Karpas-422 (cell line): ENCODE measurements around the gene DAZAP2. TPM values are rescaled to one million over a fixed set of nuclear protein-coding genes. Genes with fewer than 3 reads are reported as not detected.

Source experiments
- DNase-seq: peaks from one replicate; pipeline ENCODE4 v3.0.0-alpha.2; 2015
- H2AFZ ChIP-seq: fragments of 200-600 bp; sonication (generic); 2 replicates; pipeline ENCODE4 v1.6.1; 2014; ENCODE audit warnings: antibody characterized with exemption, low read length, mixed read lengths
- H3K27ac ChIP-seq: fragments of 200-600 bp; sonication (generic); 2 replicates; pipeline ENCODE4 v1.5.1; 2014; ENCODE audit warnings: mild to moderate bottlenecking, low read length, moderate library complexity
- H3K27me3 ChIP-seq: fragments of 200-600 bp; sonication (generic); 2 replicates; pipeline ENCODE4 v1.6.1; 2014; ENCODE audit warnings: low read length, mixed read lengths
- H3K36me3 ChIP-seq: fragments of 200-600 bp; sonication (generic); 2 replicates; pipeline ENCODE4 v1.6.1; 2014; ENCODE audit warnings: low read length, mixed read lengths; ENCODE audit not compliant: insufficient read depth
- H3K4me1 ChIP-seq: fragments of 200-600 bp; sonication (generic); 2 replicates; pipeline ENCODE4 v1.6.1; 2014; ENCODE audit warnings: mild to moderate bottlenecking, low read length, mixed read lengths
- H3K4me2 ChIP-seq: fragments of 200-600 bp; sonication (generic); 2 replicates; pipeline ENCODE4 v1.6.1; 2014; ENCODE audit warnings: low read length, low read depth, mild to moderate bottlenecking; ENCODE audit not compliant: poor library complexity, severe bottlenecking
- H3K4me3 ChIP-seq: fragments of 200-600 bp; sonication (generic); 2 replicates; pipeline ENCODE4 v1.5.1; 2014; ENCODE audit warnings: mild to moderate bottlenecking, antibody characterized with exemption, low read length, mixed read lengths
- H3K79me2 ChIP-seq: fragments of 200-600 bp; sonication (generic); 2 replicates; pipeline ENCODE4 v1.6.1; 2014; ENCODE audit warnings: mild to moderate bottlenecking, low read length, mixed read lengths
- H3K9ac ChIP-seq: fragments of 200-600 bp; sonication (generic); 2 replicates; pipeline ENCODE4 v1.6.0; 2014; ENCODE audit warnings: low read length
- H3K9me2 ChIP-seq: fragments of 200-600 bp; sonication (generic), shearing (Covaris generic); replicated peaks from 2 replicates; pipeline ENCODE4 v1.6.0; 2014; ENCODE audit warnings: mild to moderate bottlenecking, low read length, moderate library complexity; ENCODE audit not compliant: insufficient read depth
- H3K9me3 ChIP-seq: fragments of 300-700, 200-600 bp; sonication (generic); 2 replicates; pipeline ENCODE4 v1.6.1; 2014; ENCODE audit warnings: low read length, mixed read lengths
- H4K20me1 ChIP-seq: fragments of 200-600 bp; sonication (generic); 2 replicates; pipeline ENCODE4 v1.6.1; 2014; ENCODE audit warnings: mild to moderate bottlenecking, antibody characterized with exemption, low read length, low read depth; ENCODE audit not compliant: insufficient read depth
- total RNA-seq: library from RNA; depleted of rRNA; stranded (reverse); fragments of >200 nt; shearing (Covaris generic); gene quantifications from 2 replicates; pipeline ENCODE4 v1.2.3, GENCODE V29; 2014; ENCODE audit warnings: low replicate concordance

The DAZAP2 gene
- total RNA-seq, 1 experiment from 2014 or later, result 362 TPM

- no peak overlapping the region for H3K27ac ChIP-seq
- H3K9me2 ChIP-seq, result no peaks in the 10 kb centered on the region
- no peaks in the 10 kb centered on the region for H4K20me1 ChIP-seq
- H3K79me2 ChIP-seq, result no peaks in the 10 kb centered on the region
- no peaks in the 10 kb centered on the region for H3K36me3 ChIP-seq
- no peak overlapping the region for H3K9ac ChIP-seq
- H3K4me2 ChIP-seq, result no peak overlapping the region
- DNase-seq, result no peak
- no peak overlapping the region for H3K4me3 ChIP-seq
- no peaks in the 10 kb centered on the region for H3K27me3 ChIP-seq
- H3K9me3 ChIP-seq, result no peaks in the 10 kb centered on the region
- no peaks in the 10 kb centered on the region for H3K4me1 ChIP-seq
- no peak overlapping the region for H2AFZ ChIP-seq
These were observed 9.4 kb upstream of the DAZAP2 start for GRCh38 chr12:51229116-51229809.

DNA sequence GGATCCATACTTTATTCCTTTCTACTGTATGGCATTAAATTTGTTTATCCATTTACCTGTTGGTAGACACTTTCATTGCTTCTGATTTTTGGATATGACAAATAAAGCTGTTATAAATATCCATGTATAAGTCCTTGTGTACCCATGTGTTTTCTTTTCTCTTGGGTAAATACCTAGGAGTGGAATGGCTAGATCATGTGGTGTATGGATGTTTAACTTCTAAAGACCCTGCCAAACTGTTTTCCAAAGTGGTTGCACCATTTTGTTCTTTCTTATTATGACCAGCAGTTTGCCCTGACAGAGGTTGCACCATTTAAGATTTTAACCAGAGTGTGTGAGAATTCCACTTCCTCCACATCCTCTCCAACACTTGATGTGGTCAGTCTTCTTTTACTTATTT, 6.0 kb upstream of the DAZAP2 start:
- no peaks in the 10 kb centered on the region for H3K27me3 ChIP-seq
- no peaks in the 10 kb centered on the region for H4K20me1 ChIP-seq
- no peak overlapping the region for H3K4me2 ChIP-seq
- H3K9me3 ChIP-seq, result no peaks in the 10 kb centered on the region
- H3K79me2 ChIP-seq, result no peaks in the 10 kb centered on the region
- no peak overlapping the region for H2AFZ ChIP-seq
- no peak overlapping the region for H3K27ac ChIP-seq
- H3K4me3 ChIP-seq, result no peak overlapping the region
- H3K9ac ChIP-seq, result no peak overlapping the region
- H3K9me2 ChIP-seq, result no peaks in the 10 kb centered on the region
- no peak for DNase-seq
- no peaks in the 10 kb centered on the region for H3K36me3 ChIP-seq
- H3K4me1 ChIP-seq, result no peaks in the 10 kb centered on the region

DNA sequence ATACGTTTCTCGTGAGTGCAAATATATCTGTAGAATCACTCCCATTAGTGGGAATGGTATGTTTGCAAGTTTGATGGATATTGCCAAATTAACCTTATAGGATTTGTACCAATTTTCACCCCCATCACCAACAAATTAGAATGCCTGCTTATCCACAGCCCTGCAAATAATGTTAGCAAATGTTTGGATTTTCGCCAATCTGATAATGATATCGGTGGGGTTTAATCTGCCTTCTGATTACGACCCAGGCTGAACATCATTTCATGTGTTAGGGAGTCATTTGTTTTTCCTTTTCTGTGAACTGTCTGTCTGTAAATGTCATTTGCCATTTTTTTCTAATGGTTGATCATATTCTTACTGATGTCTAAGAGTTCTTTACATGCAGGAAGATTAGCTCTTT, 4.1 kb upstream of the DAZAP2 start:
- Histone ChIP-seq H3K4me3 (no peak overlapping the region), H4K20me1 (no peaks in the 10 kb centered on the region), H3K27me3 (no peaks in the 10 kb centered on the region), H3K9ac (no peak overlapping the region), H3K4me2 (no peak overlapping the region), H3K79me2 (peaks cover 8% of the 10 kb centered on the region), H3K27ac (no peak overlapping the region), H2AFZ (no peak overlapping the region), H3K4me1 (peaks cover 6% of the 10 kb centered on the region), H3K9me3 (no peaks in the 10 kb centered on the region), H3K9me2 (no peaks in the 10 kb centered on the region), H3K36me3 (no peaks in the 10 kb centered on the region)
- no peak for DNase-seq

GRCh38 chr12:51238037-51238509, 553 bp upstream of the DAZAP2 start:
- peak overlapping the region; percentile 98 for H3K4me3 ChIP-seq
- peak overlapping the region; percentile 68 for H3K9ac ChIP-seq
- no peaks in the 10 kb centered on the region for H3K9me3 ChIP-seq
- H3K79me2 ChIP-seq, result peaks cover 25% of the 10 kb centered on the region
- no peaks in the 10 kb centered on the region for H3K9me2 ChIP-seq
- peaks cover 16% of the 10 kb centered on the region for H3K4me1 ChIP-seq
- H3K36me3 ChIP-seq, result peaks cover 14% of the 10 kb centered on the region; the same call in 1 of the 2 replicates
- no peaks in the 10 kb centered on the region for H3K27me3 ChIP-seq
- peak overlapping the region; percentile 70 for H2AFZ ChIP-seq
- DNase-seq, result no peak
- peak overlapping the region; percentile 76 for H3K4me2 ChIP-seq
- H3K27ac ChIP-seq, result no peak overlapping the region
- H4K20me1 ChIP-seq, result peaks cover 8% of the 10 kb centered on the region; the same call in 1 of the 2 replicates

DNA sequence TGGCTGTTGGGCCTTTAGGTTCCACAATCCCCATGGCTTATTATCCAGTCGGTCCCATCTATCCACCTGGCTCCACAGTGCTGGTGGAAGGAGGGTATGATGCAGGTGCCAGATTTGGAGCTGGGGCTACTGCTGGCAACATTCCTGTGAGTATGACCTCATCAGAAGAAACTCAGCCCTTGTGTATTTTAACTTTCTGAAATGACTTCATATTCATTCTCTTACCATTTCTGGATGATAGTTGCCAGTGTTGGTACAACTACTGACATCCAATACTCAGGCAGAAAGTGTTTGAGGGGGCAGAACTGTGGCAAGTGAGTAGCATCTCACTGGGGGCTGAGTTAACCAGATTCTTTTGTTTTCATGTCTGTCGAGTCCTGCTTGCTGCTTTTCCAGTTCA, 2.3 kb downstream of the DAZAP2 start:
- Histone ChIP-seq H3K4me3 (no peak overlapping the region), H3K9me3 (no peaks in the 10 kb centered on the region), H3K9me2 (no peaks in the 10 kb centered on the region), H3K4me2 (no peak overlapping the region), H3K27me3 (no peaks in the 10 kb centered on the region), H3K4me1 (peaks cover 20% of the 10 kb centered on the region), H3K79me2 (peaks cover 25% of the 10 kb centered on the region), H2AFZ (no peak overlapping the region), H3K9ac (no peak overlapping the region), H3K36me3 (peaks cover 16% of the 10 kb centered on the region; the same call in 1 of the 2 replicates), H3K27ac (no peak overlapping the region), H4K20me1 (peaks cover 8% of the 10 kb centered on the region; the same call in 1 of the 2 replicates)
- no peak for DNase-seq

- no peaks in the 10 kb centered on the region for H3K27me3 ChIP-seq
- H3K9ac ChIP-seq, result no peak overlapping the region
- no peaks in the 10 kb centered on the region for H3K9me3 ChIP-seq
- H3K9me2 ChIP-seq, result no peaks in the 10 kb centered on the region
- no peak overlapping the region for H3K27ac ChIP-seq
- H4K20me1 ChIP-seq, result peaks cover 8% of the 10 kb centered on the region; the same call in 1 of the 2 replicates
- H3K79me2 ChIP-seq, result peaks cover 25% of the 10 kb centered on the region
- no peak for DNase-seq
- peaks cover 16% of the 10 kb centered on the region; the same call in 1 of the 2 replicates for H3K36me3 ChIP-seq
- H2AFZ ChIP-seq, result no peak overlapping the region
- no peak overlapping the region for H3K4me2 ChIP-seq
- no peak overlapping the region for H3K4me3 ChIP-seq
- peaks cover 28% of the 10 kb centered on the region for H3K4me1 ChIP-seq
These were observed 3.5 kb downstream of the DAZAP2 start for GRCh38 chr12:51242120-51242519.

GRCh38 chr12:51242876-51243275, 4.2 kb downstream of the DAZAP2 start:
- no peaks in the 10 kb centered on the region for H3K27me3 ChIP-seq
- H2AFZ ChIP-seq, result no peak overlapping the region
- no peaks in the 10 kb centered on the region for H3K9me3 ChIP-seq
- H3K36me3 ChIP-seq, result peaks cover 16% of the 10 kb centered on the region; the same call in 1 of the 2 replicates
- peaks cover 25% of the 10 kb centered on the region for H3K79me2 ChIP-seq
- H3K4me3 ChIP-seq, result no peak overlapping the region
- no peaks in the 10 kb centered on the region for H3K9me2 ChIP-seq
- no peak overlapping the region for H3K4me2 ChIP-seq
- H3K9ac ChIP-seq, result no peak overlapping the region
- DNase-seq, result no peak
- peaks cover 26% of the 10 kb centered on the region for H3K4me1 ChIP-seq
- H3K27ac ChIP-seq, result no peak overlapping the region
- peaks cover 8% of the 10 kb centered on the region; the same call in 1 of the 2 replicates for H4K20me1 ChIP-seq

DNA sequence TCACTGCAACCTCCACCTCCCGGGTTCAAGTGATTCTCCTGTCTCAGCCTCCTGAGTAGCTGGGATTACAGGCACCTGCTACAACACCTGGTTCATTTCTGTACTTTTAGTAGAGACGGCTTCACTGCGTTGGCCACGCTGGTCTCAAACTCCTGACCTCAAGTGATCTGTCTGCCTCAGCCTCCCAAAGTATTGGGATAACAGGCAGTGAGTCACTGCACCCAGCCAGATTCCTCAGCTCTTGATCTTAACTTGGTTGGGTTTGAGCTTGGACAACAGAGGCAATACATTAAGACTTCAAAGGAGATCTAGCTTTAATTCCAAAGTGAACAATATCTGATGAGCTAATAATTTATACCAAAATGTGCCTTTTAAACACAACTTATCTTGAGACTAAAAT, 5.6 kb downstream of the DAZAP2 start:
- no peak for DNase-seq
- Histone ChIP-seq H3K27ac (no peak overlapping the region), H4K20me1 (peaks cover 8% of the 10 kb centered on the region; the same call in 1 of the 2 replicates), H3K4me2 (no peak overlapping the region), H3K27me3 (no peaks in the 10 kb centered on the region), H3K9me2 (no peaks in the 10 kb centered on the region), H2AFZ (no peak overlapping the region), H3K36me3 (peaks cover 16% of the 10 kb centered on the region; the same call in 1 of the 2 replicates), H3K9me3 (no peaks in the 10 kb centered on the region), H3K4me3 (no peak overlapping the region), H3K4me1 (peaks cover 22% of the 10 kb centered on the region), H3K9ac (no peak overlapping the region), H3K79me2 (peaks cover 20% of the 10 kb centered on the region)
